HEK293 (cell line): ENCODE results near the gene XYLT2.

Experiments
- CTCF ChIP-seq: fragments of 450-650 bp; formaldehyde crosslinking; IDR thresholded peaks from 2 replicates; pipeline ENCODE4 v1.5.1; 2016; ENCODE audit warnings: missing biosample characterization, missing genetic modification characterization
- GFI1B ChIP-seq: fragments of 450-650 bp; formaldehyde crosslinking; IDR thresholded peaks from 2 replicates; pipeline ENCODE4 v1.5.1; 2016; ENCODE audit warnings: missing biosample characterization, missing genetic modification characterization
- KLF10 ChIP-seq: fragments of 450-650 bp; IDR thresholded peaks from 2 replicates; pipeline ENCODE4 v1.5.1; 2018; ENCODE audit warnings: missing biosample characterization, mild to moderate bottlenecking, missing genetic modification characterization
- PBX3 ChIP-seq: sonication (generic); formaldehyde crosslinking; IDR thresholded peaks from 2 replicates; pipeline ENCODE4 v1.8.1; 2022; ENCODE audit warnings: mild to moderate bottlenecking, moderate library complexity, missing genetic modification reagents
- REST ChIP-seq: fragments of 450-650 bp; formaldehyde crosslinking; IDR thresholded peaks from 2 replicates; pipeline ENCODE4 v1.5.1; 2016; ENCODE audit warnings: missing biosample characterization, missing genetic modification characterization
- TCF7L2 ChIP-seq: IDR thresholded peaks from 2 replicates; pipeline ENCODE4 v1.6.1; 2011; ENCODE audit warnings: low read depth, mild to moderate bottlenecking, inconsistent platforms, low read length, moderate library complexity, borderline replicate concordance
- ZBTB26 ChIP-seq: fragments of 450-650 bp; formaldehyde crosslinking; optimal IDR thresholded peaks from 2 replicates; pipeline ENCODE3; 2016; ENCODE audit warnings: missing biosample characterization, mild to moderate bottlenecking, missing genetic modification characterization
- ZNF133 ChIP-seq: fragments of 450-650 bp; formaldehyde crosslinking; IDR thresholded peaks from 2 replicates; pipeline ENCODE4 v1.5.1; 2016; ENCODE audit warnings: missing biosample characterization, missing genetic modification characterization
- ZNF169 ChIP-seq: fragments of 450-650 bp; formaldehyde crosslinking; IDR thresholded peaks from 2 replicates; pipeline ENCODE4 v1.5.1; 2016; ENCODE audit warnings: missing biosample characterization, missing genetic modification characterization
- ZNF26 ChIP-seq: fragments of 450-650 bp; formaldehyde crosslinking; IDR thresholded peaks from 2 replicates; pipeline ENCODE4 v1.5.1; 2016; ENCODE audit warnings: missing biosample characterization, missing genetic modification characterization
- ZNF335 ChIP-seq: fragments of 450-650 bp; formaldehyde crosslinking; conservative IDR thresholded peaks from 2 replicates; pipeline ENCODE4 v1.5.1; 2016; ENCODE audit warnings: missing biosample characterization, missing genetic modification characterization
- ZNF473 ChIP-seq: fragments of 450-650 bp; formaldehyde crosslinking; IDR thresholded peaks from 2 replicates; pipeline ENCODE4 v1.5.1; 2017; ENCODE audit warnings: missing biosample characterization, missing genetic modification characterization
- ZNF639 ChIP-seq: fragments of 450-650 bp; formaldehyde crosslinking; IDR thresholded peaks from 2 replicates; pipeline ENCODE4 v1.5.1; 2016; ENCODE audit warnings: missing biosample characterization, missing genetic modification characterization
- TF ChIP-seq, protein P1 (sequence below): fragments of 450-650 bp; formaldehyde crosslinking; IDR thresholded peaks from 2 replicates; pipeline ENCODE4 v1.5.1; 2017; ENCODE audit warnings: missing biosample characterization, missing genetic modification characterization

- TF ChIP-seq REST (tag by site-specific recombination) (no peak), GFI1B (tag by site-specific recombination) (no peak), TCF7L2 (no peak), CTCF (tag by site-specific recombination) (no peak), KLF10 (tag by site-specific recombination) (no peak), ZNF335 (tag by site-specific recombination) (no peak), ZNF639 (tag by site-specific recombination) (no peak), ZBTB26 (tag by site-specific recombination) (no peak), ZNF169 (tag by site-specific recombination) (no peak), PBX3 (CRISPR knock-in tag) (no peak), ZNF26 (tag by site-specific recombination) (no peak), ZNF133 (tag by site-specific recombination) (no peak), ZNF473 (tag by site-specific recombination) (no peak)
- TF ChIP-seq, protein P1, sequence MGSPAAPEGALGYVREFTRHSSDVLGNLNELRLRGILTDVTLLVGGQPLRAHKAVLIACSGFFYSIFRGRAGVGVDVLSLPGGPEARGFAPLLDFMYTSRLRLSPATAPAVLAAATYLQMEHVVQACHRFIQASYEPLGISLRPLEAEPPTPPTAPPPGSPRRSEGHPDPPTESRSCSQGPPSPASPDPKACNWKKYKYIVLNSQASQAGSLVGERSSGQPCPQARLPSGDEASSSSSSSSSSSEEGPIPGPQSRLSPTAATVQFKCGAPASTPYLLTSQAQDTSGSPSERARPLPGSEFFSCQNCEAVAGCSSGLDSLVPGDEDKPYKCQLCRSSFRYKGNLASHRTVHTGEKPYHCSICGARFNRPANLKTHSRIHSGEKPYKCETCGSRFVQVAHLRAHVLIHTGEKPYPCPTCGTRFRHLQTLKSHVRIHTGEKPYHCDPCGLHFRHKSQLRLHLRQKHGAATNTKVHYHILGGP (tag by site-specific recombination), result no peak
These were observed 34.4 kb upstream of the XYLT2 start for GRCh38 chr17:50311483-50311882.
